K562 (cell line): ENCODE data around the gene ACTN1. TPM values are rescaled to one million over a fixed set of nuclear protein-coding genes. Genes with fewer than 3 reads are reported as not detected.

Experiments used
- ASH1L ChIP-seq: fragments of 450-650 bp; IDR thresholded peaks from 2 replicates; pipeline ENCODE4 v1.6.1; 2018; ENCODE audit warnings: borderline replicate concordance, mild to moderate bottlenecking, low read depth; ENCODE audit not compliant: partially characterized antibody
- CHCHD3 ChIP-seq: fragments of 250-450 bp; sonication (Bioruptor Pico); IDR thresholded peaks from 2 replicates; pipeline ENCODE4 v2.1.2; 2022; ENCODE audit warnings: mild to moderate bottlenecking
- DPF2 ChIP-seq: fragments of 450-650 bp; IDR thresholded peaks from 2 replicates; pipeline ENCODE4 v1.6.1; 2016
- FOXK2 ChIP-seq, 2 experiments: fragments of 450-650 bp; IDR thresholded peaks in 1 of 2; conservative IDR thresholded peaks in 1 of 2; 2 replicates each; pipeline ENCODE4 v1.6.1; 2016; ENCODE audit warnings: low read depth in 2 of 2, mild to moderate bottlenecking in 1 of 2
- HMGXB4 ChIP-seq: sonication (generic); formaldehyde crosslinking; IDR thresholded peaks from 2 replicates; pipeline ENCODE4 v1.8.1; 2023; ENCODE audit warnings: mild to moderate bottlenecking, missing genetic modification reagents
- KDM2B ChIP-seq: fragments of 250-450 bp; sonication (Bioruptor Pico); IDR thresholded peaks from 2 replicates; pipeline ENCODE4 v1.8.0; 2021; ENCODE audit warnings: mild to moderate bottlenecking, moderate library complexity
- KLF13 ChIP-seq: fragments of 450-650 bp; IDR thresholded peaks from 2 replicates; pipeline ENCODE4 v1.6.1; 2016; ENCODE audit warnings: missing genetic modification characterization, low read depth, mild to moderate bottlenecking, missing compliant biosample characterization, moderate library complexity, borderline replicate concordance
- MTA3 ChIP-seq: fragments of 450-650 bp; formaldehyde crosslinking; IDR thresholded peaks from 2 replicates; pipeline ENCODE4 v1.6.1; 2017; ENCODE audit warnings: mild to moderate bottlenecking, borderline replicate concordance
- POLR3G ChIP-seq: IDR thresholded peaks from 2 replicates; pipeline ENCODE4 v1.6.1; 2011; ENCODE audit not compliant: insufficient read length, insufficient replicate concordance; ENCODE audit errors: extremely low read depth
- RNF2 ChIP-seq: sonication (generic); IDR thresholded peaks from 2 replicates; pipeline ENCODE4 v1.6.1; 2016
- SIRT6 ChIP-seq: IDR thresholded peaks from one replicate; pipeline ENCODE4 v1.6.1; 2012; ENCODE audit warnings: low read depth, mild to moderate bottlenecking, control low read depth, inconsistent platforms, low read length, moderate library complexity
- TAF7 ChIP-seq: fragments of 450-650 bp; IDR thresholded peaks from 2 replicates; pipeline ENCODE4 v1.6.1; 2016; ENCODE audit warnings: missing genetic modification characterization, missing compliant biosample characterization
- TAL1 ChIP-seq: fragments of 450-650 bp; IDR thresholded peaks from 2 replicates; pipeline ENCODE4 v1.6.1; 2016; ENCODE audit warnings: mild to moderate bottlenecking
- ZBTB8A ChIP-seq: fragments of 450-650 bp; IDR thresholded peaks from 2 replicates; pipeline ENCODE4 v1.6.1; 2018; ENCODE audit warnings: mild to moderate bottlenecking, moderate library complexity; ENCODE audit not compliant: partially characterized antibody
- ZFX ChIP-seq: sonication (generic); formaldehyde crosslinking; IDR thresholded peaks from 2 replicates; pipeline ENCODE4 v1.8.0; 2022; ENCODE audit warnings: mild to moderate bottlenecking, missing genetic modification reagents, moderate library complexity
- ZHX1 ChIP-seq: fragments of 150-350 bp; conservative IDR thresholded peaks from 2 replicates; pipeline ENCODE4 v1.6.1; 2014; ENCODE audit warnings: low read length
- ZNF23 ChIP-seq: fragments of 250-450 bp; sonication (Bioruptor Pico); IDR thresholded peaks from 2 replicates; pipeline ENCODE4 v1.4.0; 2020; ENCODE audit warnings: mild to moderate bottlenecking
- ZNF511 ChIP-seq: sonication (generic); formaldehyde crosslinking; IDR thresholded peaks from 2 replicates; pipeline ENCODE4 v1.8.0; 2022; ENCODE audit warnings: mild to moderate bottlenecking, missing genetic modification reagents
- ZNF696 ChIP-seq: fragments of 250-450 bp; sonication (Bioruptor Pico); conservative IDR thresholded peaks from 2 replicates; pipeline ENCODE4 v1.4.0; 2020; ENCODE audit warnings: mild to moderate bottlenecking, moderate library complexity
- ZNF764 ChIP-seq: fragments of 250-450 bp; sonication (Bioruptor Pico); IDR thresholded peaks from 2 replicates; pipeline ENCODE4 v1.4.0; 2020; ENCODE audit warnings: low read depth, mild to moderate bottlenecking, moderate library complexity
- ZZZ3 ChIP-seq: fragments of 450-650 bp; IDR thresholded peaks from 2 replicates; pipeline ENCODE4 v1.6.1; 2016; ENCODE audit warnings: antibody characterized with exemption, mild to moderate bottlenecking, moderate library complexity
- polyA plus RNA-seq, 8 experiments: library from polyadenylated mRNA; depleted of rRNA in 4 of 8; stranded (reverse) in 5 of 8; unstranded in 3 of 8; fragments of >200 nt; fragmentation: Nextera tagmentation in 2 of 8; fragmentation: Illumina TruSeq in 1 of 8; extraction: Ambion mirVana in 2 of 8; extraction: Trizol in 1 of 8; gene quantifications; 2 replicates each; pipeline versions ENCODE4 v1.2.1 to v1.2.3, GENCODE V29; 2011 to 2014; ENCODE audit warnings: inconsistent platforms in 1 of 8, missing spikeins in 1 of 8
- total RNA-seq, 7 experiments: library from RNA; depleted of rRNA in 6 of 7; stranded (reverse); fragments of >200 nt in 6 of 7; fragmentation: Illumina TruSeq in 2 of 7; extraction: Trizol in 2 of 7; gene quantifications; 2 replicates each; pipeline versions ENCODE4 v1.2.1 to v1.2.3, GENCODE V29; 2011 to 2021; ENCODE audit warnings: low replicate concordance in 1 of 7

ACTN1 gene
- total and polyA plus RNA-seq, 9 of the 15 experiments (the other 6 are each of a cell fraction or from before 2014, with no cell fraction given): 2.2 to 67.7 (median 34.5) TPM

GRCh38 chr14:68824517-68825347 is 154.4 kb downstream of the ACTN1 start (continued):
- 0 out of 2 replicates have a peak, but pooled peaks have one; percentile 21 for TF ChIP-seq DPF2
- no peak for TF ChIP-seq ZNF23
- TF ChIP-seq SIRT6: no peak
- TF ChIP-seq TAL1: no peak
- TF ChIP-seq ZNF696 (CRISPR knock-in tag): no peak
- no peak for TF ChIP-seq ZNF511 (CRISPR knock-in tag)
- TF ChIP-seq TAF7 (tag): peak; percentile 30; the same call in 1 of the 2 replicates
- no peak for TF ChIP-seq ZZZ3
- TF ChIP-seq ZHX1: no peak
- no peak for TF ChIP-seq ZNF764 (CRISPR knock-in tag)
- no peak for TF ChIP-seq ASH1L
- 0 out of 2 replicates have a peak, but pooled peaks have one; percentile 19 for TF ChIP-seq KLF13 (tag)
- 0 out of 4 replicates have a peak, but pooled peaks of 1 of the 2 experiments have one; percentile 27 for TF ChIP-seq FOXK2 (conservative IDR thresholded peaks at IDR 0.05 in 1 of 2, IDR thresholded peaks at IDR 0.05 in 1 of 2; ENCODE audit: low read depth in 2 of 2)
- no peak for TF ChIP-seq RNF2
- no peak for TF ChIP-seq HMGXB4 (CRISPR knock-in tag)
- TF ChIP-seq MTA3: no peak
- TF ChIP-seq ZFX (CRISPR knock-in tag): no peak
- no peak for TF ChIP-seq POLR3G
- no peak for TF ChIP-seq ZBTB8A
- no peak for TF ChIP-seq CHCHD3 (CRISPR knock-in tag)
- no peak for TF ChIP-seq KDM2B (CRISPR knock-in tag)
